ENCODE data around the gene GPANK1. TPM values are rescaled to one million over a fixed set of nuclear protein-coding genes. Genes with fewer than 3 reads are reported as not detected.

GPANK1 gene
- total RNA-seq, 1 donor from 2014 or later: 24.2 TPM

DNA sequence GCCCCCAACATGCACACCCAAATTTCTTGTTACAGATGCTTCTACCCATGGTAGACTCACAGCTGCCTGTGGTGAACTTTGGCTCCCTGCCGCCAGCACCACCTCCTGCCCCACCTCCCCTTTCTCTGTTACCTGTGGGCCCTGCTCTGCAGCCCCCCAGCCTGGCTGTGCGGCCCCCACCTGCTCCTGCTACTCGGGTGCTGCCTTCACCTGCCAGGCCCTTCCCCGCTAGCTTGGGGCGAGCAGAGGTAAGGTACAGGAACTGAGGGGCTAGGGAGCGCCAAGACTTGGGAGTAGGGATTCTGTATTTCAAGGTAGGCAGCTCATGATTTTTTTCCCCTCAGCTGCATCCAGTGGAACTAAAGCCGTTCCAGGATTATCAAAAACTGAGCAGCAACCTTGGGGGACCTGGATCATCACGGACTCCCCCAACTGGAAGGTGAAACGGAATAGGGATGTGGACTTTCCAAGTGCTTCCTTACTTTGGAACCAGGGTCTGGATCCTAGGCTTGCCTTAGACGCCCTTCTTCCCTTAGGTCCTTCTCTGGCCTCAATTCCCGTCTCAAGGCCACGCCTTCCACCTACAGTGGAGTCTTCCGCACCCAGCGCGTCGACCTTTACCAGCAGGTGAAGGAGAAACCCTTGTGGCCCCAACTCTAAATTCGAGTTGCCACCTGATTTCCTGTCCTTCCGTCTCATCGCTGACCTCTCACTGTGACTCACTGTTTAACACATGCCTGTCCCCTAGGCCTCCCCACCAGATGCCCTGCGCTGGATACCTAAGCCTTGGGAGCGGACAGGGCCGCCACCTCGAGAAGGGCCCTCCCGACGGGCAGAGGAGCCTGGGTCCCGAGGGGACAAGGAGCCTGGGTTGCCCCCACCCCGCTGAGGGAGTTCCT, 27.9 kb downstream of the GPANK1 start:
- no peak for ATAC-seq (ENCODE audit: low read depth)
- H3K36me3 Mint-ChIP-seq (ENCODE audit: low read depth): peaks cover 90% of the 10 kb centered on the region
- H3K4me3 Mint-ChIP-seq: no peak overlapping the region
- ChIA-PET CTCF (no interaction called here), POLR2A (interaction anchor here (0.7 to 1.7 kb wide), 2 partner anchors 16 to 146 kb away, joined by 4 read pairs; partner anchors contain the start of gene BAG6)
- H3K27ac Mint-ChIP-seq: peak overlapping the region; percentile 12
- intact Hi-C loops (cut with micrococcal nuclease): no loop called here
- H3K27me3 Mint-ChIP-seq: no peaks in the 10 kb centered on the region
- no peaks in the 10 kb centered on the region for H3K9me3 Mint-ChIP-seq
- no peak for DNase-seq
- TF ChIP-seq CTCF (IDR thresholded peaks at IDR 0.05): no peak
- H3K4me1 Mint-ChIP-seq: no peaks in the 10 kb centered on the region

DNA sequence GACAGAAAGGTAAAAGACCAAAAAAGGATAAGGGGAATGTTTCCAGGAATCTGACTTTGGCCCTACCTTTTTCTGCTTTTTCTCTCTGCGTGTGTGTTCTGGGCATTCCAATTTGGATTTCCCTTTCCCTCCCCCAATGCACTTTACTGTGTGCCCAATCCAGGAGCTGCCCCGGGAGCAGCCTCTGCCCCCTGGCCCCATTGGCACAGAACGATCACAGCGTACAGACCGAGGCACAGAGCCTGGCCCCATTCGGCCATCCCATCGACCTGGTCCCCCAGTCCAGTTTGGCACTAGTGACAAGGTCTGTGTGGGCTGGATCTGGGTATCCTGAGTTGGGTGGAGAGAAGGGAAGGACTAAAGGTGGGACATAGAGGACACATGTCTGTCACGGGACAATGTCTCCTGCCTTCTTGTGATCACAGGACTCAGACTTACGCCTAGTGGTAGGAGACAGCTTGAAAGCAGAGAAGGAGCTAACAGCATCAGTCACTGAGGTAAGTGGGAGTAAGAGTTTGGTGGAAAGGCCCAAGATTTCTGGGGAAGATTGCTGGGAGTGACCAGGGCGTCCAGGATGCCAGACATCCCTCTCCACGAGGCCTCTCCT, 29.7 kb downstream of the GPANK1 start:
- H3K9me3 Mint-ChIP-seq: no peaks in the 10 kb centered on the region
- ATAC-seq (ENCODE audit: low read depth) (no peak), DNase-seq (no peak)
- ChIA-PET CTCF (no interaction called here), POLR2A (interaction anchor here (0.5 to 2.0 kb wide), 6 partner anchors 8 to 429 kb away, joined by 4 to 7 read pairs (median 5); partner anchors contain the start of gene BAG6)
- H3K27ac Mint-ChIP-seq: no peak overlapping the region
- intact Hi-C loops (cut with micrococcal nuclease): no loop called here
- H3K36me3 Mint-ChIP-seq (ENCODE audit: low read depth): peaks cover 89% of the 10 kb centered on the region
- TF ChIP-seq CTCF (IDR thresholded peaks at IDR 0.05): no peak
- no peak overlapping the region for H3K4me3 Mint-ChIP-seq
- H3K27me3 Mint-ChIP-seq: no peaks in the 10 kb centered on the region
- H3K4me1 Mint-ChIP-seq: no peaks in the 10 kb centered on the region

GRCh38 chr6:31634131-31634530, 30.7 kb downstream of the GPANK1 start:
- Mint-ChIP-seq H3K4me3 (no peak overlapping the region), H3K27ac (peak overlapping the region; percentile 14), H3K36me3 (ENCODE audit: low read depth) (peaks cover 94% of the 10 kb centered on the region), H3K4me1 (no peaks in the 10 kb centered on the region), H3K9me3 (no peaks in the 10 kb centered on the region), H3K27me3 (no peaks in the 10 kb centered on the region)
- no peak for ATAC-seq (ENCODE audit: low read depth)
- no peak for DNase-seq
- CTCF ChIA-PET: no interaction called here
- POLR2A ChIA-PET: interaction anchor here (0.5 to 2.0 kb wide), 3 partner anchors 13 to 180 kb away, joined by 4 to 7 read pairs (median 6); partner anchors contain the start of gene BAG6
- no peak for TF ChIP-seq CTCF (IDR thresholded peaks at IDR 0.05)
- intact Hi-C loops (cut with micrococcal nuclease): no loop called here

GRCh38 chr6:31633447-31633846, 31.4 kb downstream of the GPANK1 start:
- H3K4me3 Mint-ChIP-seq: no peak overlapping the region
- DNase-seq (no peak), ATAC-seq (ENCODE audit: low read depth) (no peak)
- H3K4me1 Mint-ChIP-seq: no peaks in the 10 kb centered on the region
- H3K27me3 Mint-ChIP-seq: no peaks in the 10 kb centered on the region
- intact Hi-C loops (cut with micrococcal nuclease): no loop called here
- H3K27ac Mint-ChIP-seq: no peak overlapping the region
- ChIA-PET CTCF (no interaction called here), POLR2A (interaction anchor here (1.4 kb wide), 1 partner anchor 19 kb away, joined by 3 read pairs; the partner anchor contains the start of gene BAG6)
- TF ChIP-seq CTCF (IDR thresholded peaks at IDR 0.05): no peak
- no peaks in the 10 kb centered on the region for H3K9me3 Mint-ChIP-seq
- peaks cover 95% of the 10 kb centered on the region for H3K36me3 Mint-ChIP-seq (ENCODE audit: low read depth)
